Suppressor macrophage (primary cell): Measurements from ENCODE around the gene ZNF611.
"Not testable (repeated sequence)": the region's sequence is repeated elsewhere in the genome, so short reads cannot be mapped to it uniquely, and the experiment has no call there.

Source experiments
- DNase-seq, 4 experiments: peaks; one replicate each; pipeline ENCODE4 v3.0.0-alpha.2; 2020 to 2022

Gene ZNF611

GRCh38 chr19:52675239-52675638 lies 59.6 kb downstream of the ZNF611 start:
- not testable (repeated sequence) for DNase-seq

GRCh38 chr19:52673014-52673413 lies 61.8 kb downstream of the ZNF611 start:
- DNase-seq: no peak

GRCh38 chr19:52670046-52670445 lies 64.8 kb downstream of the ZNF611 start:
- DNase-seq: no peak

- DNase-seq: no peak
These were observed 65.3 kb downstream of the ZNF611 start for GRCh38 chr19:52669586-52669985.

GRCh38 chr19:52667972-52668371 lies 66.9 kb downstream of the ZNF611 start:
- no peak for DNase-seq

GRCh38 chr19:52666506-52666905 lies 68.3 kb downstream of the ZNF611 start:
- DNase-seq: no peak

- no peak for DNase-seq
These were observed 69.3 kb downstream of the ZNF611 start for GRCh38 chr19:52665529-52665928.

- no peak for DNase-seq
These were observed 69.8 kb downstream of the ZNF611 start for GRCh38 chr19:52665027-52665426.

- DNase-seq: no peak
These were observed 70.4 kb downstream of the ZNF611 start for GRCh38 chr19:52664461-52664860.

- DNase-seq: no peak
These were observed 72.2 kb downstream of the ZNF611 start for GRCh38 chr19:52662631-52663030.

GRCh38 chr19:52660981-52661380 lies 73.9 kb downstream of the ZNF611 start:
- DNase-seq: no peak

- no peak for DNase-seq
These were observed 75.8 kb downstream of the ZNF611 start for GRCh38 chr19:52659013-52659412.

GRCh38 chr19:52658595-52658994 lies 76.2 kb downstream of the ZNF611 start:
- DNase-seq: no peak

GRCh38 chr19:52653161-52653560 lies 81.7 kb downstream of the ZNF611 start:
- DNase-seq: no peak
